Islet precursor cell (in vitro differentiated cells): ENCODE data around the gene GPNMB.
"Not testable (repeated sequence)": the region's sequence is repeated elsewhere in the genome, so short reads cannot be mapped to it uniquely, and the experiment has no call there.

Experiments used
- DNase-seq: peaks from one replicate; pipeline ENCODE4 v3.0.0-alpha.2; 2018

Gene GPNMB

GRCh38 chr7:23246555-23246954, at the start of gene GPNMB:
GPNMB (plus strand) TSS chr7:23246775; CDS start chr7:23246858, 83 bp downstream.
- peak; percentile 76 for DNase-seq

DNA sequence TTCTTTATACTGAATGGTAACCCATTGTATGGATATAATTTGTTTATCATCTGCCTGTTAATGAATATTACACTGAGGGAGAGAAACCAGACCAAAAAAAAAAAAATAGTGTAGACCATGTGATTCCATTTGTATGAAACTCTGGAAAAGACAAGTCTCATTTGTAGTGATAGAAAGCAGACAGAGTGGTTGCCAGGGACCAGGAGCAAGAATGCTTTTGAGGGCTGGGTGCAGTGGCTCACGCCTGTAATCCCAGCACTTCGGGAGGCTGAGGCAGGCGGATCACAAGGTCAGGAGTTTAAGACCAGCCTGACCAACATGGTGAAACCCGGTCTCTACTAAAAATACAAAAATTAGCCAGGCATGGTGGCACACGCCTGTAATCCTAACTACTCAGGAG, 48.8 kb upstream of the GPNMB start:
- not testable (repeated sequence) for DNase-seq

DNA sequence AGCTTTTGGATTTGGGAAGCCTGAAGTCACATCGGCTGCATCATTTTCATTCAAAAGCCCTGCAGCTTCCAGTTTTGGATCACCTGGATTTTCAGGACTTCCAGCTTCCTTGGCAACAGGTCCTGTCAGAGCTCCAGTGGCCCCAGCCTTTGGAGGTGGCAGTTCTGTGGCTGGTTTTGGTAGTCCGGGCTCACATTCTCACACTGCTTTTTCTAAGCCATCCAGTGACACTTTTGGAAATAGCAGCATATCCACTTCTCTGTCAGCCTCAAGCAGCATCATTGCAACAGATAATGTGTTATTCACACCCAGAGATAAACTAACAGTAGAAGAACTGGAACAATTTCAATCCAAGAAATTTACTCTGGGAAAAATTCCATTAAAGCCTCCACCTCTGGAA, 46.2 kb upstream of the GPNMB start:
- no peak for DNase-seq

DNA sequence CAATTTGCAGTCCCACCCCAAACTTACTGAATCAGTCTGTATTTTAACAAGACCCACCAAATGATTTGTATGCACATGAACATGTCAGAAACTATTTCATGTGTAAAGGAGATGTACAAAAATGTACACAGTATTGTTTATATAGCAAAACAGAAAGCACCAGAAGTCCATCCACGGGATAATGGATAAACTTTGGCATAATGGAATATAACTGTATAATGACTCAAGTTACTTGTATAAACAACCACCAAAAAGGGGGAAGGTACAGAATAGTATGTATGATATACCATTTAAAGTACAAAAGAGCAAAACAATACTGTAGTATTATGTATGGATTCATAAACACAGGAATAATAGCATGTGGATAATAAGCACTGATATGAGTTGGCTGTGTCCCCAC, 42.3 kb upstream of the GPNMB start:
- DNase-seq = no peak

- no peak for DNase-seq
Observed at GRCh38 chr7:23205577-23205908, 41.0 kb upstream of the GPNMB start.

GRCh38 chr7:23205909-23206767, 40.4 kb upstream of the GPNMB start:
- DNase-seq = no peak

- DNase-seq = no peak
Observed at GRCh38 chr7:23207021-23207420, 39.6 kb upstream of the GPNMB start.

DNA sequence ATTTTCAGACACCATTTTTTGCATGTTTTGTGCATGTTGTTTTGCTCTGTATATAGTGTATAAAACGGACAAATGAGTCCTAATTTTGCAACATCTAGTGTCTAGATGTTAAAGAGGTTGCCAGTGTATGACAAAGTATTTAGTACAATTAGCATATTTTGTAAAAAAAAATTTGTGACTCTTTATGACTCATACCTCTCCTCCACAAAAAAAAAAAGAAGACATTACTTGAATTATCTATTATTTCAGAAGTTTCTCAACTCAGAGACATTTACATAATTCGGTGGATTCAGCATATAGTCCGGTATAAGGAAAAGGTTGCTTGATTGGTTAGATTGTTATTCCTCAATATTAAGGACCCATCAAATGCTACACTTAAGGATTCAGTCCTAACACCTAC, 38.7 kb upstream of the GPNMB start:
- DNase-seq = no peak

- no peak for DNase-seq
Observed at GRCh38 chr7:23208316-23208715, 38.3 kb upstream of the GPNMB start.

DNA sequence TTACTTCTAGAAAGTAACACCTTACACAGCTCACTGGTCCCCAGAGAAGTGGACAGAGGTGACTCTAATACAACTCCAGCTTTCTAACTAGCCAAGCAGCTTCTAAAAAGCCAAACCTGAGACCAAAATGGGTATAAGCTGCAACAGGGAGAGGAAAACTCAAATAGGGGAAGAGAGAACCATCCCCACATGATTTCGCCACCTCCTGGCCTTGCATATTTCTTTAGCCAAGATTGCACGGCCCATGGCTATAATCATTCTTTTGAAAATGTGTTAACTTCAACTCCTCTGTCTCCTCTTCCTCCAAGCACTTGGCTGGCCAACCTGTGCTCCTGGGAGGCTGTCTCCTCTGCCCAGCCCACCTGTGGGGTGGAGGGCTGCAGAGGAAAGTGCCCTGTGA, 36.1 kb upstream of the GPNMB start:
- DNase-seq = no peak

DNA sequence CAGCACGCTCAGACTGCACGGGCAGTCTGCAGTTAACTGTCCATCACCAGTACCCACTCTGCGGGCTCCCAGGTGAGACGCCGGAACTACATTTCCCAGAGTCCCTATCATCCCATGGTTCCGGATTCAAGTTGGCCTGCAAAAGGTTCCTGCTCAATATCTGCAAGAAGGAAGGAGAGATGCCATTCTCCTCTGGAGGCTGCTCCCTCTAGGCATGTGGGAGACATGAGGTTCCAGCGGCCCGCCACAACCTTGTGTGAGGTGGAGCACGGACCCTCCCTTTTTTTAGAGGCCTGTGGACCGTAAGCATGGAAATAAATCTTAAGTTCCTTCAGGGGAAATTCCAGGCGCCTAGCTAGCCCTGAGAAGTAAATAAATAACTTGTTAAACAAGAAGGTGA, 35.0 kb upstream of the GPNMB start:
- DNase-seq = peak; percentile 66

DNA sequence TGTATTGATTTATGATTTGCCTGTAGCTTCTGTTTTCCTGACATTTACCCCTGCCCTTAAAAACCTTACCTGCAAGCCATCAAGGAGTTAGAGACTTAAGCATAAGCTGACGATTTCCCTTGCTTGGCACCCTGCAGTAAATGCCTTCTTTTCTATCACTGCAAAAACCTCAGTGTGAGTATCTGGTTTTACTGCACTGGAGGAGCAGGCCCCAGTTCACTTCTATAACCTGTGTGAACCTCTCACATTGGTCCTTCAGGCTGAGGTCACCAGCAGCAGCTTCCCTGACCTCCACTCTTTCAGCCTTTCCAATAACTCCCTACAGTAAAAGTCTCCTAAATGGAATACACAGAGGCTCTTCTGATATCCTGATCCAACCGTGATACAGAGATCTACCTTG, 34.2 kb upstream of the GPNMB start:
- no peak for DNase-seq

DNA sequence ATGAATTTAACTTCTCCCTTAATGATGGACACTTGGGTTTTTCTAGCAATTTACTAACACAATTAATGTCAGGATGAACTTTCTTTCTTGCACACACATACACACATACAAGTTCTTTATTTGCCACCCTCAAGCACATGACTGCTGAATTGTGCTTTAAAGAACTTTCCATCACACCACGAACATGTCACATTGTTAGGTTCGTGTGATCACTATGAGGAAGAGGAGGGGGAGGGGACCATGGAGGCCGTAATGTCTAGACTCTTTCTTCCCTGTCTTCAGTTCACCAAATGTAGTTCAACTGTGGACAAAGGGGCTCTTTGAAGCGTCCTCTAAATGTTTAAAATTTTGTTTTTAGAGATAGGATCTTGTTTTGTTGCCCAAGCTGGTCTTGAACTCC, 33.7 kb upstream of the GPNMB start:
- DNase-seq = no peak

- DNase-seq = no peak
Observed at GRCh38 chr7:23213755-23214154, 32.8 kb upstream of the GPNMB start.

DNA sequence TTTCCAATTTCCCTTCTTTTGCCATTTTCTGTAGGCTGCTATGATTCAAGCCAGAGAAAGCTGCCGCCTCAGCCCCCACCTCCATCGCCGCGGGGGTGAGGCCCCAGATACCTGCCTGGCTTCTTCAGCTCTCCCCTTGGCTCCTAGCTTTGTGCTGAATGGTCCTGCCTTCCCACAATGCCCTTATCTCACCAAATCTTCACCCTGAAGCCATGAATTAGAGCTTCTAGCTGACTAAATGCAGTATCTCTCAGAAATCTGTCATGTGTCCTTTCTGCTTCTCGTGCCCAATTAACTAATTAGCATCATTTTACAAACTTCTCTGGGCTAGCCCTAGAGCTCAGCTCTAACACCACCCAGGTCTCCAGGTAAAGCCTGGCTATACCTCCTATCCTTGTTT, 32.2 kb upstream of the GPNMB start:
- DNase-seq = no peak

GRCh38 chr7:23214938-23215337, 31.6 kb upstream of the GPNMB start:
- no peak for DNase-seq

DNA sequence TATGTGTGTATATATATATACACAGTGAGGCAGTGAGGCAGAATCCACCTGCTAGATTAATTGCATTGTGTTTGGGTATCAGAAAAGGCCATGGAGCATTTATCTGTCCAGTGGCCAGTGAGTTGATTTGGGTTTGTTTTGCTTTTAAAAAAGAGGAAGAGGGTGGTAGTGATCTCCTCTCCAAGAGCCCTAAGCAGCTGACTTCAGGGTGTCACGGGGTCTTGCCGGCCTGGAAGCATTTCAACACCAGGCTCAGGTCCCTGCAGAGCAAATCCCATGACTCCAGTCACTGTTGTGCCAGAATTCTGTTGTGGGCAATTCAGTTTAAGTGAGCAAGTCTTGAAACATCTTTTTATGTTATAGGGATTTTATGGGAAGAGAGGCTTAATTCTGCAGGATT, 30.6 kb upstream of the GPNMB start:
- DNase-seq = no peak

- DNase-seq = no peak
Observed at GRCh38 chr7:23218196-23218595, 28.4 kb upstream of the GPNMB start.

GRCh38 chr7:23220690-23221305, 25.8 kb upstream of the GPNMB start:
- DNase-seq = no peak

DNA sequence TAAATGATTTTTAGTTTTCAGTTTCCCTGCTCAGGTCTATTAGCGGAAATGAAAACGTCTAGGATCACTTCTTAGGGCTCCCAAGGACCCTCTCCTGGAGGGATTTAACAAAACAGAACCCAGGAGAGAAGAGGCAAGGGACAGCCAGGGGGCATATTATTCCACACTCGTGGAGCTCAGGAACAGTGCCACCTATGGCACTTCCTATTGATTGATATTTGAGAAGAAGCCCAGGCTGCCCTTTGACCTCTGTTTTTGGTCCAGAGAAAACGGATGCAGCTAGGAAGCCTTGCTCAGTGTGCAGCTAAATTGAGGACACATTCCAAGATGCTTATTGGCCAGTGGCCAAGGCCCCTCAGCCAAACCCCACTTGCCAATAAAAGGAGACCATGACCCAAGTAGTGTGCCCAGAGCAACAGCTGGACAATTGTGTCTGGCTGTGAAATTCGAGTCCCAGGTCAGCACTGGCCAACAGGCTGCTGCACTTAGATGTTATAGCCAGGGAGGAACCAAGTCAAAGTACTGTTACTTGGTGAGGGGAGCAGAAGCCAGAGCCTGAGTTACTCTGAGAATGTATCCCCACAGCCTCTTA, 24.0 kb upstream of the GPNMB start:
- no peak for DNase-seq

DNA sequence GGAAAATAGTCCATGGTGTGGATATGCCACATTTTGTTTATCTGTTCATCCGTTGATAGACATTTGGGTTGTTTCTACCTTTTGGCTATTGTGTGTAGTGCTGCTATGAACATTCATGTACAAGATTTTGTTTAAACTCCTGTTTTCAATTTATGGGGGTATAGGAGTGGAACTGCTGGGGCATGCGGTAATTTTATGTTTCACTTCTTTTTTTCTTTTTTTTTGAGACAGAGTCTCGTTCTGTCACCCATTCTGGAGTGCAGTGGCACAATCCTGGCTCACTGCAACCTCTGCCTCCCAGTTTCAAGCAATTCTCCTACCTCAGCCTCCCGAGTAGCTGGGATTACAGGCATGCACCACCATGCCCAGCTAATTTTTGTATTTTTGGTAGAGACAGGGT, 22.2 kb upstream of the GPNMB start:
- DNase-seq = not testable (repeated sequence)

DNA sequence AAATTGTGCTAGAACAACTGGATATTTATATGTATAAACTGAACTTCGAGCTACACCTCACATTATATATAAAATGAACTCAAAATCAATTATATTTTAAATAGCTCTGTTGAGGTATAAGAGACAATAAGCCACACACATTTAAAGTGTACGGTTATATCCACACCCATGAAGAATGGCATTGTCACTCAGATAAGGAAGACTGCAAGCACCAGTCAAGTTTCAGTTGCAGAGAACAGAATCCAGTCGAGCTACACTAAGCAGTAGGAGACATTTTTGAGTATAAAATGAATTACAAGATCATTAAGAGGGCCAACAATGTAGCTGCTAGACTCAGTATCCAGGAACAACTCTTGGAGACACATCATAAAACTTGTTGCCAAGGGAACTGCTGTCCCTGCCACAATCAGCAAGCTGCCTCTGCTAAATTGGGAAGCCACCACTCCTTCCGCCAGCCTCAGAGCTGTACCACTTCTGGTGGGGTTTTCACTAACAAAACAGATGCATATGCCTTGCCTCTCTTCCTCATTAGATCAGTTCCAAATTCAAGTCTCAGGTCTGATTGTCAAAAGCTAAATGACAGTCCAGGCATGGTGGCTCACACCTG, 19.6 kb upstream of the GPNMB start:
- DNase-seq = no peak

DNA sequence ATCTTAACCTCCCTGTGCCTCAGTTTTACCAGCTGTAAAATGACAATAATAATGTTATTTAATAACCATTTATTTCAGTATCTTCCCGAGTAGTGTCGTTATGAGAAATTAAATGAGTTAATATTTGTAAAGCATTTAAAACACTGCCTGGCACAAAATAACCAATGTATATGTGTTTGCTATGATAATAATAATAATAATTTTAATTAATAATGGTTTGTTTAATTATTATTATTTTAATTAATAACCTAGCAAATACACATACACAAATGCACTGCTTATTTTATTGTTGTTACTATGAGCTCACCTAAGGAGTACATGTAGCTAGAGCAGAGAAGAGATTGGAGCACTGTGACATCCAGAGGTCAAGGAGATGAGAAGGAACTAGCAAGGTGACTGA, 18.2 kb upstream of the GPNMB start:
- DNase-seq = no peak

- DNase-seq = no peak
Observed at GRCh38 chr7:23230641-23231101, 15.9 kb upstream of the GPNMB start.
